Stimulated activated memory B cell treated with anti-CD40 and anti-IgM and Interleukin-4, amounts not matched to agents 10 μg/mL and 1 μg/mL and 100 μg/mL, for 72 hours (primary cell): ENCODE results near the gene TMX1.
A peak's percentile ranks its signal among the peaks of the same experiment; 100 is the strongest.

Source experiments
- ATAC-seq: fragments of 150-1000 bp; cut with Tn5 transposase; 2 replicates; pipeline ENCODE4 v1.10.0; 2021
- H3K27ac Mint-ChIP-seq: one replicate; pipeline ENCODE4 v1.8.0; 2022; ENCODE audit warnings: mild to moderate bottlenecking, mixed read lengths
- H3K27me3 Mint-ChIP-seq: one replicate; pipeline ENCODE4 v1.8.0; 2022; ENCODE audit warnings: mixed read lengths
- H3K36me3 Mint-ChIP-seq: one replicate; pipeline ENCODE4 v1.8.0; 2022; ENCODE audit warnings: mixed read lengths
- H3K4me1 Mint-ChIP-seq: one replicate; pipeline ENCODE4 v1.8.0; 2022; ENCODE audit warnings: mixed read lengths
- H3K4me3 Mint-ChIP-seq: one replicate; pipeline ENCODE4 v1.8.0; 2022; ENCODE audit warnings: mild to moderate bottlenecking, moderate library complexity, mixed read lengths
- H3K9me3 Mint-ChIP-seq: one replicate; pipeline ENCODE4 v1.8.0; 2022; ENCODE audit warnings: mixed read lengths

The TMX1 gene

DNA sequence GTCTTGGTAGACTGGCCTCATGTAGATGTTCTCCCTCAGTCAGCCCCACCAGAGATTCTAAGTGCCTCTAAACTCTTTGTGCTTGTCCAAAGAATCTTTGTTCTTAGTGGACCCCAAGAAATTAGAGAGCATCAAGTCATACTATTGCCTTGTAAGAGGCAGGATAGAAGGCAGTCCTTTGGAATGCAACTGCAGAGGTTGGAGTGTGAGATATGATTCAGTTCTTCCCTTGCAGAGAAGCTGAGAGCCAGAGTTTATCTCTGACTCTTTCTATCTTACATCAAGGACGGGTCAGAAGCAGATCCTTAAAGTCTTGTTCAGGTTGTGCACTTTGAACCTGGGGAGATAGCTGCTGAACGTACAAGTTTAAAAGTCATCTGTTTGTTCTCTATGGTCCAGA is 21.1 kb downstream of the TMX1 start:
- Mint-ChIP-seq H3K9me3 (peaks cover 4% of the 10 kb centered on the region), H3K4me1 (peaks cover 10% of the 10 kb centered on the region), H3K4me3 (no peak overlapping the region), H3K27me3 (no peaks in the 10 kb centered on the region), H3K36me3 (peaks cover 61% of the 10 kb centered on the region), H3K27ac (peak overlapping the region; percentile 5)
- no peak for ATAC-seq

DNA sequence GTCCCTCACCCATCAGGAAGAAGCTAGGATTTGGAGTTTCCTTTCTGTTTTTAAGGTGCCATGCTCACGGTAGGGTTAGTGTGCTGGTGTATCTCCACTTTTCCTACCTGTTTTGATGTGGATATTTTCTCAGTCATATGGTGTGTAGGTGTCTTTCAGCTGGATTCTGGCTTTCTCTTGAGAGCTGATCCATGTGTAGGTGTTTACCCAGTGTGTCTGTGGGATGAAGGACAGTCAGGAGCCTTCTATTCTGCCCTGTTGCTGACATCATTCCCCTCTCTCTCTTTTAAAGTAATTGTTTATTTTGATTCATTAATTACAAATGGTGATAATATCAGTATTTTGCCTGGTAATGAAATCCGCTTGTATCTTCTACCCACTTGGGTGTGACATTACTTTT is 22.8 kb downstream of the TMX1 start:
- H3K4me3 Mint-ChIP-seq, result no peak overlapping the region
- peaks cover 4% of the 10 kb centered on the region for H3K9me3 Mint-ChIP-seq
- peaks cover 52% of the 10 kb centered on the region for H3K36me3 Mint-ChIP-seq
- H3K4me1 Mint-ChIP-seq, result peaks cover 10% of the 10 kb centered on the region
- no peak for ATAC-seq
- no peaks in the 10 kb centered on the region for H3K27me3 Mint-ChIP-seq
- H3K27ac Mint-ChIP-seq, result no peak overlapping the region

DNA sequence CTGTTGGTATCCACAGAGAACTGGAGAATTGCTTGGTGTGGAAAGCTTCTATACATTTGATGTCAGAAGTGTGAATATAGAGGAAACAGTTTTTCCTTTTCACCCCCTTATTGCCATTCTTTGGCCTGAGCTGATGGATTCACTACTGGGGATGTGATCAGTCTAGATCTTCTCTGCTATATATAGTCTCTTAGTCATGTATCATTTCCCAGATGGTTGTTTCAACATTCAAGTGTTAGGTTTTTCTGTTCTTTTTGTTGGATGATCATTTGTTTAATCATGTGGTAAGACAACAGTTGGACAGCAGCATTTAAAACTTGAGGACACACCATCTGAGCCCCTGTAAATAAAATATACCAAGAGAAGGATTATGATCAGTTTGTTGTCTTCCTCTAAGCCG is 29.6 kb downstream of the TMX1 start:
- ATAC-seq, result no peak

DNA sequence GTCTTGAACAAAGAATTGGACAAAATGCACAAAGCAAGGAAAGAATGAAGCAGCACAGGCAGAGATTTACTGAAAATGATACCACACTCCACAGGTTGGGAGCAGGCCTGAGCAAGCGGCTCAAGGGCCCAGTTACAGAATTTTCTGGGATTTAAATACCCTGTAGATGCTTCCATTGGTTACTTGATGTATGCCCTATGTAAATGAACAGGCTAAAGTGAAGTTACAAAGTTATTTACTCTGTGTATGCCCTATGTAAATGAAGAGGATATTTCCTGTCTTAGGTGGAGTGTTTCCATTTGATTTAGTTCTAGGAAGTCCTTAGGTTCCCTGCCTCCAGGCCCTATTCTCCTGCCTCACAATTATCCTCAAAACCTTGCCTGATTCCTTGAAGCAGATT is 36.6 kb downstream of the TMX1 start:
- no peak for ATAC-seq
- no peak overlapping the region for H3K27ac Mint-ChIP-seq
- peaks cover 14% of the 10 kb centered on the region for H3K36me3 Mint-ChIP-seq
- H3K4me3 Mint-ChIP-seq, result no peak overlapping the region
- no peaks in the 10 kb centered on the region for H3K4me1 Mint-ChIP-seq
- H3K27me3 Mint-ChIP-seq, result no peaks in the 10 kb centered on the region
- no peaks in the 10 kb centered on the region for H3K9me3 Mint-ChIP-seq

More for the DNA sequence above, 29.6 kb downstream of the TMX1 start:
- no peak overlapping the region for H3K4me3 Mint-ChIP-seq
- H3K9me3 Mint-ChIP-seq, result no peaks in the 10 kb centered on the region
- no peaks in the 10 kb centered on the region for H3K27me3 Mint-ChIP-seq
- H3K27ac Mint-ChIP-seq, result no peak overlapping the region
- H3K4me1 Mint-ChIP-seq, result no peaks in the 10 kb centered on the region
- H3K36me3 Mint-ChIP-seq, result peaks cover 17% of the 10 kb centered on the region

DNA sequence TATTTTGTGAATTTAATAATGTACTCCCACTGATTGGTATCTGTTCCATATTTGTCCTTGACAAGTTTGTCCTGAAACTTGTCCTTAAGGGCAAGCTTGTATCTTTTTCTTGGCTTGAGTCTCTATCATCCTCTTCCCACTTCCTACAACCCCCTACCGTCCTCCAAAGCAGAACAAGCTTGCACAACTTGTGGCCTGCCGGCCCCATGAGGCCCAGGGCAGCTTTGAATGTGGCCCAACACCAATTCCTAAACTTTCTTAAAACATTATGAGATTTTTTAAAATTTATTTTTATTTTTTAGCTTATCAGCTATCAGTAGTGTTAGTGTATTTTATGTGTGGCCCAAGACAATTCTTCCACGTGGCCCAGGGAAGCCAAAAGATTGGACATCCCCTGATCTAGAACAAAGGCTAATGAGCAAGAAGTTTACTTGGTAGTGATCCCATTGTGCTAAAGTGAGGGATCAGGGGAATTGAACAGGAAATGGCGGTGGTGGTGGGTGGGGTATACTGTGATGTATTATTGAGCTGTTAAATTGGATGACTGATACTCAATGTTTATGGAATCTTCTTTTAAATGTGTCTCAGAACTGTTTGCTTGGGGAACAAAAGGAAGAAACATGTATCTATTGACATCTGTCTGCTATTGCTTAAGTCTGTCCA is 37.8 kb downstream of the TMX1 start:
- Mint-ChIP-seq H3K9me3 (no peaks in the 10 kb centered on the region), H3K27ac (no peak overlapping the region), H3K4me3 (no peak overlapping the region), H3K27me3 (no peaks in the 10 kb centered on the region), H3K36me3 (peaks cover 14% of the 10 kb centered on the region), H3K4me1 (no peaks in the 10 kb centered on the region)
- ATAC-seq, result no peak

DNA sequence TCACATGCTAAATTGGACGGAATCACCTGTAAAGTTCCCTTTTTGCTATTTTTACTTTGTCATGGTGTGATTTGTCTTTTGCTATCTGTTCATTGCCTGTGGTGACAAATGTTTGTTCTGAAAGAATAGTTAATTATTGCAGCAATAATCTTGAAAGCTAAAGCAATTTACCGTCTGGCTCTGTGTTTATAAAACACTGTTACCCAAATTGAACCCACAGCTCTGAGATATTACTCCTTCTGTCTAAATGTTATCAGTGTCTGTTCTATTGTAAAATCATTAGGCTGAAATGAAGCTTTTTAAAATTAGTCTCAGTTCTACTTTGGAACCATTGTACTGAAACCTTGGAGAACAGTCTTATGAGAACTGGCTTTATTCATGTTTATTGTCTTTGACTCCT is 42.5 kb downstream of the TMX1 start:
- no peak overlapping the region for H3K4me3 Mint-ChIP-seq
- H3K27me3 Mint-ChIP-seq, result no peaks in the 10 kb centered on the region
- H3K9me3 Mint-ChIP-seq, result no peaks in the 10 kb centered on the region
- H3K4me1 Mint-ChIP-seq, result peaks cover 10% of the 10 kb centered on the region
- H3K36me3 Mint-ChIP-seq, result peaks cover 17% of the 10 kb centered on the region
- H3K27ac Mint-ChIP-seq, result no peak overlapping the region
- ATAC-seq, result no peak

DNA sequence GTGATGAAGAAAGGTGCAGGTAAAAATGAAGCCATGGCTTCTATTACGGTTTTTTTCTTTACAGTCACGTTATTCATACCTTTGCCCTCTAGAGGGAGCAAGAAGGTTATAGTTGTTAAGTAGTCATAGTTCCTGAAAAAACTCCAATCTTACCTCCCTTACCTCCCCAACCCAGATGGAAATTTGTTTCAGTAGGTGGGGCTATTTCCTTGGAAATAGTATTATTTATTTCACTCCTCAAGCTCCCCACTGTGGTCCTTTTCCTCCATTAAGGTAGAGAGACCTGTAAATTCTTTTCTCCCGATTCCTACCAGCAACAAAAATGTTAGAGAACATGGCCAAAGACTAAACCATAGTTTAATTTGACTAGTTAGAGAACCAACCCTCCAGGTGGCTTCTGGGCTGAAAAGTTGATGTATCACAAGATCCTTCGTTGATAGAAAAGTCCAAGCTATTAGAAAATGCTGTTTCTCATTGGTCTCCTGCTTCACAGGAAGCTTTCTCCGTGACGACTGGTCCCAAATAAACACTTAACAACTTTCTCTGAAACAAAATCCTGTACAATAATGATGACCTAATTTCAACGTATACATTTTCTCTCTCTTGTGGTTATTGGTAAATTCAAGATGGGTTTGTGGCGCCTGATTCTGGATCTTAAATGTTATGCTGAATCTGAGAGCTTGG is 43.5 kb downstream of the TMX1 start:
- H3K4me1 Mint-ChIP-seq, result peaks cover 10% of the 10 kb centered on the region
- H3K27ac Mint-ChIP-seq, result no peak overlapping the region
- no peak overlapping the region for H3K4me3 Mint-ChIP-seq
- H3K36me3 Mint-ChIP-seq, result peaks cover 18% of the 10 kb centered on the region
- no peak for ATAC-seq
- no peaks in the 10 kb centered on the region for H3K9me3 Mint-ChIP-seq
- no peaks in the 10 kb centered on the region for H3K27me3 Mint-ChIP-seq

DNA sequence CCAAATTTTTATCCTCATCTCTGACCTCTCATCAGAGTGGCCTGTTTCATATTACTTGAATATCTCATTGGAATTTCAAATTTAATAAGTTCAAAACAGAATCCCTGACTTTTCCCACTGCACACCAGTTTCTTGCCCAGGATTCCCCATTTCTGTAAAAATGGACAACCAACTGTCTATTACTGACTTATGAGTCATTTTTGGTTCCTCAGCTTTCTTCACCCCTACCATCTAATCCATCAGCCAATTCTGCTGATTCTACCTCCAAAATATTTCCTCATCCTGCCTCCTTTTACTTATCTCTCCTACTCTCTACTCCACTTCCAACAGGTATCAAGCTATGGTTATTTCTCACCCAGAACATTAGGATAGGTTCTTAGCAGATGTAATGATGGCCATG is 44.2 kb downstream of the TMX1 start:
- peaks cover 10% of the 10 kb centered on the region for H3K4me1 Mint-ChIP-seq
- H3K9me3 Mint-ChIP-seq, result no peaks in the 10 kb centered on the region
- peaks cover 19% of the 10 kb centered on the region for H3K36me3 Mint-ChIP-seq
- H3K4me3 Mint-ChIP-seq, result no peak overlapping the region
- ATAC-seq, result no peak
- no peak overlapping the region for H3K27ac Mint-ChIP-seq
- no peaks in the 10 kb centered on the region for H3K27me3 Mint-ChIP-seq

DNA sequence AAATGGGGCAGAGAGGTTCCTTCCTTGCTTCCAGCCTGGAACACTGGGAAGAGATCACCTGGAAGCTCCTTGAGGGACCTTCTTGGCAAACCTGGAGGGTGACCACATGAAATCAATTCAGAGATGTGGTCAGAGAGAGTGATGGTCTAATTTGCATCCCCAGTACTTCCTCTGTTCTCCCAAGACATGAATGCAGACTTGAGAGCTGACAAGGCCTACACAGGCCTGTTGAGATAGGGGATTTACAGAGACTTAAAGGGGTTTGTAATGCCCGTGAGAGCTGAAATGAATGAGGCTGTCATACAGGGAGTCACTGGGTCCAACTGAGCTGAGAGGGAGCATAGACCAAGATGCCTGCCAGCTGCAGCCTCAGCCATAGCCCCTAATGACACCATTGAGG is 45.1 kb downstream of the TMX1 start:
- Mint-ChIP-seq H3K36me3 (peaks cover 23% of the 10 kb centered on the region), H3K9me3 (no peaks in the 10 kb centered on the region), H3K4me1 (peaks cover 10% of the 10 kb centered on the region), H3K4me3 (no peak overlapping the region), H3K27me3 (no peaks in the 10 kb centered on the region), H3K27ac (no peak overlapping the region)
- no peak for ATAC-seq

DNA sequence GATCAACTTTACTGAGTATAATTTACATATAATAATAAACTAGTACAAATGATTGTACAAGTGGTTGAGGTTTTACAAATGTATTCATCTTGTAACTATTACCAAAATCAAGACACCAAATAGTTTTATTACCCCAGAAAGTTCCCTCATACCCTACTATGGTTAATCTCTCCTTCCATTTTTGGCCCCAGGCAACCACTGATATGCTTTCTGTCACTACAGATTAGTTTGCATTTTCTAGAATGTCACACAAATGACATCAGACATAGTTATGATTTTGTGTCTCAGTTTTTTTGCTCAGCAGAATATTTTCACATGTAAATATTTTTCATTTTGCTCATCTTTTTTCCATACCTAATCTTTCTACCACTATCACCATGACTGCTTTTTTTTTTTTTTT is 49.1 kb downstream of the TMX1 start:
- no peak for ATAC-seq
- Mint-ChIP-seq H3K4me1 (peaks cover 10% of the 10 kb centered on the region), H3K27me3 (no peaks in the 10 kb centered on the region), H3K36me3 (peaks cover 17% of the 10 kb centered on the region), H3K4me3 (no peak overlapping the region), H3K27ac (no peak overlapping the region), H3K9me3 (no peaks in the 10 kb centered on the region)

DNA sequence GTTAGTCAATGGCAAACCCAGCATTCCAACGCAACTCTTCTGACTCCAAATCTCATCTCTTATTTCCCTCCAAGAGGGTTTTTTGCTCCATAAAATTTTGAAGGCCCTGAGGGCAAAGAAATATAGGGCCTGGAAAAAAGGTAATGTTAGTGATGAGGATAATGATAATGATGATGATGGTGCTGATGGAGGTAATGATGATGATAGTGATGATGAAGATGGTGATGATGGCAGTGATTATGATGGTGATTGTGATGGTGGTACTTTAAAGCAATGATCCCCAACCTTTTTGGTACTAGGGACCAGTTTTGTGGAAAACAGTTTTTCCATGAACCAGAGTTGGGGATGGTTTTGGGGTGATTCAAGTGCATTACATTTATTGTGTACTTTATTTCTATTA is 50.1 kb downstream of the TMX1 start:
- H3K9me3 Mint-ChIP-seq, result no peaks in the 10 kb centered on the region

DNA sequence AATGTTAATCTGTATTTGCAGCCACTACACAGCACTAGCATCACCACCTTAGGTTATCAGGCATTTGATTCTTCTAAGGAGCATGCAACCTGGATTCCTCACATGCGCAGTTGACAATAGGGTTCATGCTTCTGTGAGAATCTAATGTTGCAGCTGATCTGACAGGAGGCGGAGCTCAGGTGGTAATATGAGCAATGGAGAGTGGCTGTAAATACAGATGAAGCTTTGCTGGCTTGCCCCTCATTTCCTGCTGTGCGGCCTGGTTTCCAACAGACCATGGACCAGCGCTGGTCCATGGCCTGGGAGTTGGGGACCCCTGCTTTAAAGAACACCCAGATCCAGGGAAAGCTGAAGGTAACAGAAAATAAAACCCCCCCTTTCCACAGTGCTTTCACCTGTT is 51.0 kb downstream of the TMX1 start:
- Mint-ChIP-seq H3K4me1 (peaks cover 10% of the 10 kb centered on the region), H3K27me3 (peaks cover 14% of the 10 kb centered on the region), H3K9me3 (no peaks in the 10 kb centered on the region), H3K36me3 (peaks cover 16% of the 10 kb centered on the region), H3K27ac (no peak overlapping the region), H3K4me3 (no peak overlapping the region)
- ATAC-seq, result no peak

More for the DNA sequence above, 50.1 kb downstream of the TMX1 start:
- Mint-ChIP-seq H3K4me1 (peaks cover 12% of the 10 kb centered on the region), H3K36me3 (peaks cover 17% of the 10 kb centered on the region), H3K4me3 (no peak overlapping the region), H3K27me3 (peaks cover 8% of the 10 kb centered on the region), H3K27ac (no peak overlapping the region)
- ATAC-seq, result no peak

DNA sequence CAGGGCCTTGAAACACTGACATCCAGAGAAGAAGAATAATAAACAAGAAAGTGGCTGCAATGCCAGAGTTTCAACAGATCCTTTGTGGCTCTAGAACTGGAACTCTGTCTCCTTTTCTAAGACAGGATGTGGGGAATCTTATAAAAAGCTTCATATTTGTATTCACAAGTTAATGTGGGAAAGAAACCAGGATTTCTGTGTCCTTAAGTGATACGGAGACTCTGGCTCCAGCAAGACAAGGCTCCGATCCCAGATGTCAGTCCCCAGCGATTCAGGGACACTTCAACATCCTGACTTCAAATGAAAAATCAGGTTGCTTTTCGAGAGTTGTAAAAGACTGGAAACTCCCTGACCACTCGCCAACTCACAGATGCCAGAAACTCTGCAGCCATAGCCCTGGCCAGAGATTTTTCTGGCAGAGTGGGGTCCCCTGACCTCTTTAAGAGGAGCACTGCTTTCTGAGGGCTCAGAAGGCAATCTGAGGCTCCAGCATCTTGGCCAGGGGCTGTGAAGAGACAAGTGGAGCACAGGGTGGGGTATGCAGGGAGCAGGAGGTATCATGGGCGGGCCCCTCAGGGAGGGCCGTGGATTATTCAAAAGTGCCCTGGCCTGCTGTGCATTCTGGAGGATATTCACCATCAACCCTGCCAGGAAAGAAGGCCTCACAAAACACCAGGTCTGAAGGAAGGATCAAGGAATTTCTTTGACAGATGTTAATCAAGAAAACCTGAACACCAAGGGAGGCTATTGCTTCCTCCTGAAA is 53.3 kb downstream of the TMX1 start:
- Mint-ChIP-seq H3K27ac (no peak overlapping the region), H3K9me3 (no peaks in the 10 kb centered on the region), H3K4me1 (peaks cover 10% of the 10 kb centered on the region), H3K27me3 (peaks cover 14% of the 10 kb centered on the region), H3K36me3 (peaks cover 5% of the 10 kb centered on the region), H3K4me3 (no peak overlapping the region)
- no peak for ATAC-seq

DNA sequence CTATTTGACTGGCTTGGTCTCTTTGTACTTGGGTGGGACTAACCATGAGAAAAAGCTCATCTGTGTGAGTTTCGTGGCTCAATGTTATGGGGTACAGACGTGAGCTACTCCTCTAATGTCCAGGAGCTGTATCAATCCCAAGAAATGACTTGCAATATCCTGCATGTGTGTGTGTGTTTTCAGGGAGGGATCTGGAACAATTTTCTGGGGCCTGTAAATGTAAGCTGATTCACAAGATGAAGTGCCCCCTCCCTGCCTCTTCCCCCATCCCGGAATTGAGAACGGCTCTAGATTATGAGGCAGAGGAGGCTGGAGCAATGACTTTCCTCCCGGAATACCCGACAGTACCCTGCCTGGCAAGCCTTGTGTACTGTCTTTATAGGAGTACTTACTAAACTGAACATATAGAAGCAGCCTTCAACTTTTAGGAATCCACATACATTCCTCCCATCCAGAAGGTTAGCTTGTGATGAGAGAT is 53.9 kb downstream of the TMX1 start:
- no peak overlapping the region for H3K4me3 Mint-ChIP-seq
- H3K9me3 Mint-ChIP-seq, result no peaks in the 10 kb centered on the region
- peaks cover 14% of the 10 kb centered on the region for H3K27me3 Mint-ChIP-seq
- no peak overlapping the region for H3K27ac Mint-ChIP-seq
- no peak for ATAC-seq
- peaks cover 5% of the 10 kb centered on the region for H3K36me3 Mint-ChIP-seq
- H3K4me1 Mint-ChIP-seq, result peaks cover 10% of the 10 kb centered on the region

DNA sequence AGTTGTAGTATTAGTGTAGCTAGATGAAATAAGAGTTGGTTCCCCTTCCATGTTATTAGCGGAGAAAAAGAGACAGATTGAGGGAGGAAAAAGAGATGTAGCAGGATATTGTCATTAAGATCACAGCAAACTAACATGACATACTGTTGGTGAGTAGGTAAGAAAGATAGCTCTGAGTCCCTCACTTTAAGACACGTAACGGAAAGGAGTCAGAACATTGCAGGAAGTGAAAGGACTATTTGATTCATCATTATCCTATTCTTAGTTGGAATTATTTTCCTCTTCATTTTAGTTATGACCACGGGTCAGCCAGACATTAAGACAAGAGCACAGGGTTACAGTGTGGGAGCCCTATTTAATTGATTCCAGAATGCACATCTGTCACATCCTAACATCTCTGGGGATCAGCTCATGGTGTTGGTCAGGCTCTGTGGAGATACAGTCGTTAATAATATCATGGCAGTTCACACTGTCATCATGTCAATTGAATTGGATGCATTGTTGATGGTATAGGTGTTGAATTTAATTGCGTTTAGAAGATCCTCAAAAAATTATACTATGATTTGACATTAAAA is 55.0 kb downstream of the TMX1 start:
- peak; percentile 71 for ATAC-seq
- H3K27me3 Mint-ChIP-seq, result peaks cover 14% of the 10 kb centered on the region
- no peak overlapping the region for H3K4me3 Mint-ChIP-seq
- H3K27ac Mint-ChIP-seq, result no peak overlapping the region
- H3K36me3 Mint-ChIP-seq, result no peaks in the 10 kb centered on the region
- H3K4me1 Mint-ChIP-seq, result peaks cover 10% of the 10 kb centered on the region
- H3K9me3 Mint-ChIP-seq, result no peaks in the 10 kb centered on the region
